ENCODE data around the gene ZRANB3. TPM values are rescaled to one million over a fixed set of nuclear protein-coding genes. Genes with fewer than 3 reads are reported as not detected.

Gene ZRANB3
- total RNA-seq, 1 experiment from 2014 or later, result 16.3 TPM

DNA sequence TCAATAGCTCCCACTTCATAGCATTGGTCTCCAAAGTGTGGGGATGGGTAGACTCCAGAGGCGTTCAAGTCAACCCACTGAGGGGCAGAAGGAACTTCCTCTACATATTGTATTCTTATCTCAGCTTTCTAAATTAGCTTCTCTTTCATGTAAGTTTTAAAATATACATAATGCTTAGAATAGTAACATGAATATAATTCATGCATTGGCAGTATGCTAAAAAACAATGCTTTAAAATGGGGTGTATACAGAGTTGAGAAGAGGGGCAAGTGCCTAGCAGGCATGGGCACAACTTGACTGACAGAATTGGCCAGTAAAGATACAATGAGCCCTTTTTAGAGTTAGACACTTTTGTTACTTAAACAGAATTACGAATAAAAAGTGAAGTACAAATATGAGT, 212.2 kb downstream of the ZRANB3 start:
- H3K36me3 Mint-ChIP-seq (ENCODE audit: insufficient read depth, unreplicated experiment), result no peaks in the 10 kb centered on the region

DNA sequence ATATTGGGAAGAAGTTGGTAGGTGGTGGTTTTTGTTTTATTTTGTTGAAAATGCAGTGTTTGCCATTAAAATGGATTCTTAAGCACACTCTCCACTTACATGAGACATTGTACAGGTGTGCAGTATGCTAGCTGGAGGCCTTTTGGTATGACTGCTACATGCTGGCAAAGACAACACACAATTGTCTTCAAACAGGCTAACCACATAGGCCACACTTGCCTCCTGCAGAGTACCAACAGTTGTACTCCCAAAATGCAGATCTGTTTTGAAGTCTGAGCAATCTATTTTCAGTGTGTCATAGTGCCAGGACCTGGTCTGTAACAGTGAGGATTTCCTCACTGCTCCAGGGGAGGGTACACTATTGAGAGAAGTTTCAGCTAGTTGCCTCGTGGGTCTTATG, 213.6 kb downstream of the ZRANB3 start:
- Mint-ChIP-seq H3K4me3 (ENCODE audit: unreplicated experiment) (no peak overlapping the region), H3K36me3 (ENCODE audit: insufficient read depth, unreplicated experiment) (peaks cover 5% of the 10 kb centered on the region), H3K27me3 (ENCODE audit: insufficient read depth, unreplicated experiment) (no peaks in the 10 kb centered on the region), H3K4me1 (ENCODE audit: insufficient read depth, unreplicated experiment) (no peaks in the 10 kb centered on the region), H3K27ac (ENCODE audit: low read depth, unreplicated experiment) (no peak overlapping the region), H3K9me3 (ENCODE audit: unreplicated experiment) (no peaks in the 10 kb centered on the region)
- intact Hi-C loops (cut with micrococcal nuclease), result no loop called here
- no peak for DNase-seq (ENCODE audit: unreplicated experiment)
- CTCF ChIA-PET, result no interaction called here
- POLR2A ChIA-PET, result no interaction called here
- TF ChIP-seq, protein P1, sequence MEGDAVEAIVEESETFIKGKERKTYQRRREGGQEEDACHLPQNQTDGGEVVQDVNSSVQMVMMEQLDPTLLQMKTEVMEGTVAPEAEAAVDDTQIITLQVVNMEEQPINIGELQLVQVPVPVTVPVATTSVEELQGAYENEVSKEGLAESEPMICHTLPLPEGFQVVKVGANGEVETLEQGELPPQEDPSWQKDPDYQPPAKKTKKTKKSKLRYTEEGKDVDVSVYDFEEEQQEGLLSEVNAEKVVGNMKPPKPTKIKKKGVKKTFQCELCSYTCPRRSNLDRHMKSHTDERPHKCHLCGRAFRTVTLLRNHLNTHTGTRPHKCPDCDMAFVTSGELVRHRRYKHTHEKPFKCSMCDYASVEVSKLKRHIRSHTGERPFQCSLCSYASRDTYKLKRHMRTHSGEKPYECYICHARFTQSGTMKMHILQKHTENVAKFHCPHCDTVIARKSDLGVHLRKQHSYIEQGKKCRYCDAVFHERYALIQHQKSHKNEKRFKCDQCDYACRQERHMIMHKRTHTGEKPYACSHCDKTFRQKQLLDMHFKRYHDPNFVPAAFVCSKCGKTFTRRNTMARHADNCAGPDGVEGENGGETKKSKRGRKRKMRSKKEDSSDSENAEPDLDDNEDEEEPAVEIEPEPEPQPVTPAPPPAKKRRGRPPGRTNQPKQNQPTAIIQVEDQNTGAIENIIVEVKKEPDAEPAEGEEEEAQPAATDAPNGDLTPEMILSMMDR (IDR thresholded peaks at IDR 0.05; ENCODE audit: unreplicated experiment), result no peak
- no TSS peak for BruUV-seq (replicated peaks)

More for the DNA sequence above, 212.2 kb downstream of the ZRANB3 start:
- ChIA-PET CTCF (no interaction called here), POLR2A (interaction anchor here (1.0 kb wide), 1 partner anchor 16 kb away, joined by 3 read pairs; no protein-coding TSS in a partner anchor)
- Mint-ChIP-seq H3K4me3 (ENCODE audit: unreplicated experiment) (no peak overlapping the region), H3K4me1 (ENCODE audit: insufficient read depth, unreplicated experiment) (no peaks in the 10 kb centered on the region), H3K27me3 (ENCODE audit: insufficient read depth, unreplicated experiment) (no peaks in the 10 kb centered on the region), H3K27ac (ENCODE audit: low read depth, unreplicated experiment) (no peak overlapping the region), H3K9me3 (ENCODE audit: unreplicated experiment) (no peaks in the 10 kb centered on the region)
- intact Hi-C loops (cut with micrococcal nuclease), result no loop called here
- DNase-seq (ENCODE audit: unreplicated experiment), result no peak
- no TSS peak for BruUV-seq (replicated peaks)
- TF ChIP-seq, protein P1 (IDR thresholded peaks at IDR 0.05; ENCODE audit: unreplicated experiment), result no peak

DNA sequence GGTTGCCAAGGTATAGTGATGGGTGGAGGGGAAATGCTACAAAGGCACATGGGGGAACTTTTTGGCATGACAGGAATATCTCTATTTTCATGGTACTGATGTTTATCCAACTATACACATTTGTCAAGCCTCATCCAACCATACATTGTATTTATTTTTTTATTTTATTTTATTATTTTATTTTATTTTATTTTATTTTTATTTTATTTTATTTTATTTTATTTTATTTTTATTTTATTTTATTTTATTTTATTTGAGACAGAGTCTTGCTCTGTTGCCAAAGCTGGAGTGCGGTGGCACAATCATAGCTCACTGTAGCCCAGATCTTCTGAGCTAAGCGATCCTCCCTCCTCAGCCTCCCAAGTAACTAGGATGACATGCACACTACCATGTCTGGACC, 219.1 kb downstream of the ZRANB3 start:
- no peaks in the 10 kb centered on the region for H3K4me1 Mint-ChIP-seq (ENCODE audit: insufficient read depth, unreplicated experiment)
- CTCF ChIA-PET, result interaction anchor here (0.6 kb wide), 1 partner anchor 225 kb away, joined by 4 read pairs; no protein-coding TSS in a partner anchor
- H3K27me3 Mint-ChIP-seq (ENCODE audit: insufficient read depth, unreplicated experiment), result no peaks in the 10 kb centered on the region

DNA sequence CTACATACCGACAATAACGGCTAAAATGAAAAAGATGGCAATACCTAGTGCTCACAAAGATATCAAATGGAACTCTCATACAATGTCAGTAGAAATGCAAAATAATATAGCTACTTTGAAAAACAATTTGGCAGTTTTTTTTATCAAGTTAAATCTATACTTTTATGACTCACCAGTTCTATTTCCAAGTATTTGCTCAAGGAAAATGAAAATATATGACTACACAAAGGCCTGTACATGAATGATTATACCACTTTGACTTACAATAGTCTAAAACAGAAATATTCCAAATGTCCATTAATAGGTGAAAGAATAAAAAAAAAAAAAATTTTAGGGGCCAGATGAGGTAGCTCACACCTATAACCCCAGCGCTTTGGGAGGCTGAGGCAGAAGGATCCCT, 219.8 kb downstream of the ZRANB3 start:
- TF ChIP-seq, protein P1 (IDR thresholded peaks at IDR 0.05; ENCODE audit: unreplicated experiment), result no peak
- no peak for DNase-seq (ENCODE audit: unreplicated experiment)
- POLR2A ChIA-PET, result no interaction called here
- Mint-ChIP-seq H3K4me1 (ENCODE audit: insufficient read depth, unreplicated experiment) (no peaks in the 10 kb centered on the region), H3K4me3 (ENCODE audit: unreplicated experiment) (no peak overlapping the region), H3K27ac (ENCODE audit: low read depth, unreplicated experiment) (no peak overlapping the region), H3K9me3 (ENCODE audit: unreplicated experiment) (no peaks in the 10 kb centered on the region), H3K36me3 (ENCODE audit: insufficient read depth, unreplicated experiment) (peaks cover 9% of the 10 kb centered on the region), H3K27me3 (ENCODE audit: insufficient read depth, unreplicated experiment) (no peaks in the 10 kb centered on the region)
- no TSS peak for BruUV-seq (replicated peaks)
- intact Hi-C loops (cut with micrococcal nuclease), result no loop called here
- CTCF ChIA-PET, result interaction anchor here (0.6 kb wide), 1 partner anchor 226 kb away, joined by 4 read pairs; no protein-coding TSS in a partner anchor

More for the DNA sequence above, 219.1 kb downstream of the ZRANB3 start:
- no peaks in the 10 kb centered on the region for H3K9me3 Mint-ChIP-seq (ENCODE audit: unreplicated experiment)
- DNase-seq (ENCODE audit: unreplicated experiment), result no peak
- H3K27ac Mint-ChIP-seq (ENCODE audit: low read depth, unreplicated experiment), result no peak overlapping the region
- H3K36me3 Mint-ChIP-seq (ENCODE audit: insufficient read depth, unreplicated experiment), result peaks cover 7% of the 10 kb centered on the region
- no peak overlapping the region for H3K4me3 Mint-ChIP-seq (ENCODE audit: unreplicated experiment)
- no TSS peak for BruUV-seq (replicated peaks)
- intact Hi-C loops (cut with micrococcal nuclease), result no loop called here
- TF ChIP-seq, protein P1 (IDR thresholded peaks at IDR 0.05; ENCODE audit: unreplicated experiment), result no peak
- POLR2A ChIA-PET, result no interaction called here

All from MCF 10A (cell line).